GM19023 (cell line): ENCODE results near the gene DUSP2.

Experiments
- ATAC-seq: cut with Tn5 transposase; IDR thresholded peaks from one replicate; pipeline ENCODE4 v1.9.1; 2021; ENCODE audit warnings: mild to moderate bottlenecking, moderate library complexity; ENCODE audit not compliant: unreplicated experiment

Gene DUSP2

DNA sequence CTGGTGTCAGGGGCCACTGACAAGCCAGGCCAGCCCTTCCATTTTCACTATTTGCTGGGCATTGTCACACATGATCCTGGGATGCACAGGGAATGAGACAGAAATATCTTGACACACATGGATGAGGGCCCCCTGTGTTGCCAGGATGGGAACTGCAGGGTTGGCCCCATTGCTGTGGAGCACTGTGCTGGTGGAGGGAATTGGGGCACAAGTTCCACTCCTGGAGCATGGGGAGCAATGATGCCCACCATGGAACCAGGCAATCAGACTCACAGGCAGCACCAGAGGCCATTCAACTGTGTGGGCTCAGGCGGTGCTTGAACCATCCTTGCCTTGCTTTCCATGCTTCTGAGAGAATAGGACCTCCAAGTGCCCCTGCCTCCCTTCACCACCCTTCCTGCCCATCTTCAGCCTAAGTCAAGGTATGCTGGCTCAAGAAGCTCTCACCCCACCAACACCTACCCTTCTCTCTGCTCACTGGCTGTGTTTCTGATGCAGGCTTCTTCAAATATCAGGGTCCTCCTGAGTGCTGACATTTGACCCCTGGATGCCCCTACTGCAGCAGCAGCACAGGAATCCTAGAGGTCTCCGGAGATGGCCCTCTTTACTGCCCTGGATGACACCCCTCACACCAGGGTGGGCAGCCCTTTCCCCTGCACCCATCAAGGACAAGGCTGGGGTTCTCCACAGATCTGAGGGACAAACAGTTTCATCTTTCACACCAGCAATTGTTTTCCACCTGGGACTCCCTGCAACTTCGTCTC is 39.9 kb downstream of the DUSP2 start:
- no peak for ATAC-seq

GRCh38 chr2:96104487-96104861 is 40.8 kb downstream of the DUSP2 start:
- no peak for ATAC-seq

- ATAC-seq = no peak
Measured at GRCh38 chr2:96103761-96104486, 41.3 kb downstream of the DUSP2 start.

DNA sequence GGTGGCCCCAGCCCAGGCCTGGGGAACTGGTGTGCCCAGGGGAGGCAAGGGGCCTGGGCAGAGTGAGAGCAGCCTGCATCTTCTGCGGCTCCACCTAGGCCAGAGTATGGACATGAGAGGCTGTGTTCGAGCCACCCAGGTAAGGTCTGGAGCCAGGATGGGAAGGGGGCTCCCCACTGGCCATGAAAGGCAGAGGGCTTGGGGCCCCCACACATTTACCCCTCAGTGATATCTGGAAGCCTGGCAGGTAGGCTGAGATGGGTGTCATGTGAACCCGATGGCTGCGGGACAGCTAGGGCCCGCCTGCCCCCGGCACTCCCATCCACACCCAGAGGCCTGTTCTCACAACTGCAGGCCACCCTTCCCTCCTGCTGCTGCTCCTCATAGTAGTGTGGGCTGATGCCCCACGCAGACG is 42.0 kb downstream of the DUSP2 start:
- no peak for ATAC-seq

DNA sequence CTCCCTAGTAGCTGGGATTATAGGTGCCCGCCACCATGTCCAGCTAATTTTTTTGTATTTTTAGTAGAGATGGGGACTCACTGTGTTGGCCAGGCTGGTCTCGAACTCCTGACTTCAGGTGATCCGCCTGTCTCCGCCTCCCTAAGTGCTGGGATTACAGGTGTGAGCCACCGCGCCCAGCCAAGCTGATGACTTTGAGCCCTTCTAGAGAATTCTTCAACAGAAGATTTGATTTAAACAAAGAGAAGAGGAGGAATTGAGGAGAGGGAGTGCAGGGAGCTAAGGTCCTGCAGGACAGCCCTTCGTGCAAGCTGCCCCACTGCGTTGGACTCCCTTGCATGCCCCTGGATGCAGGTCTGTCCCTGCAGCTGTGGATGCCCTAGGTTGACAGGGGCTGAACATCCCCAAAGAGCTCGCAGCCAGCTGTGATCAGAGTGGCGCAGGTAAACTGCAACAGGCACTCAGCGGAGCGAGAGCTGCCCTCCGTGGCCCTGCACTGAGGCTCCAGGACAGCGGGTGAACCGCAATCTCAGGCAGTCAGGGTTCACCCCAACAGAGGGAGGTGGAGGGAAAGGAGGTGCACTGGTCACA is 42.5 kb downstream of the DUSP2 start:
- no peak for ATAC-seq

GRCh38 chr2:96100893-96101304 is 44.3 kb downstream of the DUSP2 start:
- ATAC-seq = no peak

GRCh38 chr2:96099861-96100798 is 45.1 kb downstream of the DUSP2 start:
- ATAC-seq = no peak

DNA sequence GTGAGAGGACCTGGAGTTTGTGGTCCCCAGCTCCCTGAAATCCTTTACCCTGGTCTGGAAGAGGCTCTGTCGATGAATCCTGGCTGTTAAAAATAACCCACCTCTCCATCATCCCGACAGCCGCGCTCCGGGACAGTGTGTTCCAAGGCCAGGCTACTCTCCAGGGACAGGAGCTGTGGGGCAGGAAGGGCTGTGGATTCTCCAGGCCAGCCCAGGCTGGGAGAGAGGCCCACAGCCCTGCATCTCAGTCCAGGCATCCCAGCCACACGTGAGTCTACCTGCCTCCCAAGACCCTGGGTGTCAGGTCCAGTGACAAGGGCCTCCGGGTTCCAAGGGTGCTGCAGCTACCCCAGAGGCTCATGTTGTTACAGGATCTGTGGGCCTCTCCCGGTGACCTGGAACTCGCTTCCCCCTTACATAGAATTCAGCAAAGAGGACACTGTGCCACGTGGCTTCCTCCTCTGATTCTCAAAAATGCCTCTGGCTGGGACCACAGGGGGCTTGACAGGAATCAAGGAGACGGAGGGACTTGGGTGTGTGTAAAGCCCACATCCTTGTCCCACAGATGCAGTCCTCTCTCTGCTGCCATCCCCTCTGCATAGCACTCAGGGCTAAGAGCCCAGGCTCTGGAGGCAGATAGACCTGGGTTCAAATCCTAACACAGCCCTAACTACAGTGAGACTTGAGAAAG is 46.2 kb downstream of the DUSP2 start:
- no peak for ATAC-seq

GRCh38 chr2:96097951-96098823 is 47.1 kb downstream of the DUSP2 start:
- ATAC-seq = no peak

- no peak for ATAC-seq
Measured at GRCh38 chr2:96097441-96097840, 47.8 kb downstream of the DUSP2 start.

DNA sequence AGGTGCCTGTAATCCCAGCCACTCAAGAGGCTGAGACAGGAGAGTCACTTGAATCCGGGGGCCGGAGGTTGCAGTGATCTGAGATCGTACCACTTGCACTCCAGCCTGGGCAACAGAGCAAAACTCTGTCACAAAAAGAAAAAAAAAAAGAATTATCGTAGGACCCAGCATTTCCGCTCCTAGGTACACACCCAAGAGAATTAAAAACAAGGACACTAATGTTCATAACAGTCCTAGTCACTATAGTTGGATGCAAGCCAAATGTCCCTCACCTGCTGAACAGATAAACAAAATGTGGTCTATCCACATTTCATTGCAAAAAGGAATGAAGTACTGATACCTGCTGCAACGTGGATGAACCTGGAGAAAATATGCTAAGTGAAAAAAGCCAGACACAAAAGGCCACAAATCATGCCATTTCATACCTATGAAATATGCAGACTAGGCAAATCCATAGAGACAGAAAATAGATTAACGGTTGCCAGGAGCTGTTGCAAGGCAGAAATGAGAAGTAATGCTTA is 50.1 kb downstream of the DUSP2 start:
- ATAC-seq = no peak

- no peak for ATAC-seq
Measured at GRCh38 chr2:96093528-96093927, 51.7 kb downstream of the DUSP2 start.
